Stomach (tissue), 4 donors: ENCODE measurements around the gene NR6A1.

ENCODE experiments used
- CTCF ChIP-seq, 7 experiments: fragments of 450-650 bp in 4 of 7; fragments of 200-600 bp in 3 of 7; sonication (generic) in 3 of 7; IDR thresholded peaks; one replicate each; pipeline ENCODE4 v1.5.1; 2016 to 2019; ENCODE audit warnings: antibody characterized with exemption in 7 of 7, control low read depth in 2 of 7, mild to moderate bottlenecking in 1 of 7
- EP300 ChIP-seq: sonication (generic); formaldehyde crosslinking; IDR thresholded peaks from one replicate; pipeline ENCODE4 v1.6.1; 2017; ENCODE audit warnings: antibody characterized with exemption
- POLR2A ChIP-seq, 4 donors: fragments of 450-650 bp; IDR thresholded peaks; one replicate each; pipeline ENCODE4 v1.6.1; 2016; ENCODE audit warnings: antibody characterized with exemption in 4 of 4, control low read depth in 2 of 4, mild to moderate bottlenecking in 1 of 4, moderate library complexity in 1 of 4

DNA sequence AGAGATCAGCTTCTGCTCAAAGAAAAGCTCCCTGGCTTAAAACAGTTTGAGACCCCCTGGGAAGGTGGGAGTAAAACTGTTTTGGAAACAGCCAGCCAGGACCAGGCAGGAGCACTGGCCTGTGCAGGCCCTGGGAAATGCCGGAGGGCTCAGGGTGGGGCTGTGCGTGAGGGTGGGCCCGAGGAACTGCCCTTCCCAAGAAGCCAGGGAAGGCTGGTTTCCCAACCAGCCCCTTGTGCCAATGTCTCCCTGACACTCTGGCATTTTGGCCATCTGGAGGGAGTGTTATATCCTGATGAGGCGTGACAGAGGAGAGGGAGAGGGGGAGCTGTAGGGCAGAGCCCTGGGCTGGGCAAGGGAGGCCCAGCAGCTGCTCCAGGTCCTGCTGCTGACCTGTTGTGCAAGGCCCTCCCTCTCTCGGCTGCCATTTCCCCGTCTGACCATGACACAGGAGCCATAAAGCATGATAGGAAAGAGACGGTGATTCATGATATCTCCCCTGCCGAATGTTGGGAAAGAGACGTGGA, 22.0 kb upstream of the NR6A1 start:
- TF ChIP-seq POLR2A (IDR thresholded peaks at IDR 0.05) (no peak), CTCF (IDR thresholded peaks at IDR 0.05) (no peak), EP300 (no peak)
